IgD-negative memory B cell (primary cell): ENCODE measurements around the gene PARVB. TPM values are rescaled to one million over a fixed set of nuclear protein-coding genes. Genes with fewer than 3 reads are reported as not detected.
A peak's percentile ranks its signal among the peaks of the same experiment; 100 is the strongest.

ENCODE experiments used
- H3K27ac Mint-ChIP-seq, 3 donors: one replicate each; pipeline ENCODE4 v1.8.0; 2020 to 2022; ENCODE audit warnings: mild to moderate bottlenecking in 3 of 3, mixed read lengths in 3 of 3, moderate library complexity in 1 of 3
- H3K27me3 Mint-ChIP-seq: one replicate; pipeline ENCODE4 v1.8.0; 2021; ENCODE audit warnings: mixed read lengths
- H3K36me3 Mint-ChIP-seq: one replicate; pipeline ENCODE4 v1.8.0; 2020; ENCODE audit warnings: mild to moderate bottlenecking, mixed read lengths
- H3K4me1 Mint-ChIP-seq, 3 donors: one replicate each; pipeline ENCODE4 v1.8.0; 2020 to 2022; ENCODE audit warnings: mixed read lengths in 3 of 3, mild to moderate bottlenecking in 1 of 3
- H3K4me3 Mint-ChIP-seq, 4 donors: one replicate each; pipeline ENCODE4 v1.8.0; 2020 to 2022; ENCODE audit warnings: mild to moderate bottlenecking in 4 of 4, mixed read lengths in 4 of 4, moderate library complexity in 3 of 4
- H3K9me3 Mint-ChIP-seq, 3 donors: one replicate each; pipeline ENCODE4 v1.8.0; 2020 to 2021; ENCODE audit warnings: mixed read lengths in 3 of 3, mild to moderate bottlenecking in 1 of 3
- polyA plus RNA-seq: library from polyadenylated mRNA; unstranded; fragments of 300-500 nt; fragmentation: Illumina TruSeq; gene quantifications from one replicate; pipeline ENCODE4 v1.2.3, GENCODE V29; 2021

Gene PARVB
- polyA plus RNA-seq, 1 donor from 2014 or later = 22.8 TPM

DNA sequence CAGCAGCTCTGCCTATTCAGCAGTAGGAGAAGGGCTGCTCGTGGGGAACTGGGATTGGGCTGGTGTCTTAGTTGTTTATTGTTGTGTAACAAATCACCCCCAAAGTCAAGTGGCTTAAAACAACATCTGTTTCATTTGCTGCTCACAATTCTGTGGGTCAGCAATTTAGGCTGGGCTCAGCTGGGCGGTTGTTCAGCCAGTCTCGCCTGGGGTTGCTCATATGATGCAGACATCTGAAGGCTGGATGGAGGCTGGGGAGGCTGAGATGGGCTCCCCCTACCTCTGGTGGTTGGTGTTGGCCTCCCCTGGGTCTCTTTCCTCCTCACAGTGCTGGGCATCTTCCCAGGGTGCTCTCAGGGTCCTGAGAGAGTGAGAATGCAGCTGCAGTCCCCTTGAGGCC lies 113.3 kb downstream of the PARVB start:
- Mint-ChIP-seq H3K9me3 (peaks cover 2 to 6% (median 4%) of the 10 kb centered on the region in 3 donors), H3K36me3 (peaks cover 15% of the 10 kb centered on the region), H3K4me3 (no peak overlapping the region), H3K27ac (peak overlapping the region in 1 of 3 donors; percentile 9), H3K4me1 (peaks cover 0 to 2% (median 0%) of the 10 kb centered on the region in 3 donors), H3K27me3 (no peaks in the 10 kb centered on the region)

- Mint-ChIP-seq H3K27ac (no peak overlapping the region), H3K9me3 (peaks cover 2 to 6% (median 4%) of the 10 kb centered on the region in 3 donors), H3K27me3 (no peaks in the 10 kb centered on the region), H3K36me3 (peaks cover 12% of the 10 kb centered on the region), H3K4me1 (peaks cover 0 to 4% (median 0%) of the 10 kb centered on the region in 3 donors), H3K4me3 (no peak overlapping the region)
Measured at GRCh38 chr22:44139773-44140172, 115.7 kb downstream of the PARVB start.

DNA sequence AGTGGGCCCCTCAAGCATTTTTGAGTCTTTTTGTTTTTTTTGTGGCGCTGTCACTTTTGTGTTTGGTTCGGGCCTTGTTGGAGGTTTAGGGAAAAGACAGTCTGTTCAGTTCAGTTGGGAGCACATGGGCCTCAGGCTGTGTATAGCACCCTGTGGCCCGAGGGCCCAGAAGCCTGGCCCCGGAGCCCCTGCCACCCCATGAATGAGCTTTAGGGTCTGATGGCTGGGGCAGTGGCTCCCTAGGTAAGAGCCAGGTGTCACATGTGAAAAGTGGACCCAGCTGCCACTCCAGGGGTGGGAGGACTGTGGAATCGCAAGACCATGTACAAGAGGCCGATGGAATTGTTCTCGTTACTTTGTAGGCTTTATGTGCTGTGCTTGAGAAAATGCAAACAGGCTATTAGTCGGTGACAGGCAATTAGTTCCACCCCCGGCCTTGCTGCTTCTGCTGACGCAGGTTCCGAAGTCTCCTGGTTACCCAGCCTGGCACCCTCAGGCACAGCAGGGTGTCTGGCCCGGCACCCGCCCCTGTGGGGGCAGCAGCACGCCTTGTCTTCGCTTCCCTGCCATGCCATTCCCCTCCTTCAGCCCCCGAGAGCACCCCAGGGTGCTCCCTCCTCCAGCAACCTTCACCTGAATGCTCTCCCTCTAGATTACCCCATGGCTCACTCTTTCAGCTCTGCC lies 118.5 kb downstream of the PARVB start:
- Mint-ChIP-seq H3K27me3 (no peaks in the 10 kb centered on the region), H3K36me3 (peaks cover 8% of the 10 kb centered on the region), H3K27ac (peak overlapping the region in 1 of 3 donors; percentile 78), H3K4me1 (peaks cover 0 to 2% (median 0%) of the 10 kb centered on the region in 3 donors), H3K9me3 (no peaks in the 10 kb centered on the region), H3K4me3 (no peak overlapping the region)

DNA sequence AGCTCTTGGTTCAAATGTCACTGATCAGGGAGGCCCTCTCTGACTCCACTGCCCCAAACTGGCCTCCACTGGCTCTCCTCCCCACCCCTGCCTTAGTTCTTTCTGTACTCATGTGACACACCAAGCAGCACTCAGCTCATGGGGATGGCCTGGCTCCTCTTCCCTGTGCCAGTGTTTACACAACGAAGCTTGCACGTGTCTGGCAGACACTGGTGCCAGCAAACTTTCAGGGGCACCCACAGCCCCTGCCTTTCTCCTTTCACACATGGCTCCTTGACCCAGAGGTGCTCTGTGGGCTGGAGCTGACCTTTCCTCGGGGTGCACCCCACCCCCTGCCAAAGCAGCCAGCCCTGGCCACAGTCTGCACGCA lies 119.0 kb downstream of the PARVB start:
- Mint-ChIP-seq H3K4me3 (no peak overlapping the region), H3K9me3 (no peaks in the 10 kb centered on the region), H3K36me3 (peaks cover 4% of the 10 kb centered on the region), H3K27ac (peak overlapping the region in 1 of 3 donors; percentile 78), H3K4me1 (peaks cover 0 to 2% (median 0%) of the 10 kb centered on the region in 3 donors), H3K27me3 (no peaks in the 10 kb centered on the region)

GRCh38 chr22:44143579-44143978 lies 119.5 kb downstream of the PARVB start:
- H3K4me3 Mint-ChIP-seq = no peak overlapping the region
- peaks cover 0 to 2% (median 0%) of the 10 kb centered on the region in 3 donors for H3K4me1 Mint-ChIP-seq
- H3K27me3 Mint-ChIP-seq = no peaks in the 10 kb centered on the region
- H3K9me3 Mint-ChIP-seq = no peaks in the 10 kb centered on the region
- H3K27ac Mint-ChIP-seq = no peak overlapping the region
- peaks cover 4% of the 10 kb centered on the region for H3K36me3 Mint-ChIP-seq

- Mint-ChIP-seq H3K4me1 (peaks cover 0 to 2% (median 0%) of the 10 kb centered on the region in 3 donors), H3K27me3 (no peaks in the 10 kb centered on the region), H3K9me3 (no peaks in the 10 kb centered on the region), H3K36me3 (peaks cover 4% of the 10 kb centered on the region), H3K4me3 (no peak overlapping the region), H3K27ac (no peak overlapping the region)
Measured at GRCh38 chr22:44144046-44144569, 120.0 kb downstream of the PARVB start.

- Mint-ChIP-seq H3K4me3 (no peak overlapping the region), H3K27ac (no peak overlapping the region), H3K4me1 (peaks cover 0 to 2% (median 0%) of the 10 kb centered on the region in 3 donors), H3K36me3 (peaks cover 4% of the 10 kb centered on the region), H3K27me3 (no peaks in the 10 kb centered on the region), H3K9me3 (no peaks in the 10 kb centered on the region)
Measured at GRCh38 chr22:44145544-44145943, 121.4 kb downstream of the PARVB start.

GRCh38 chr22:44146088-44146861 lies 122.2 kb downstream of the PARVB start:
- peaks cover 0 to 2% (median 0%) of the 10 kb centered on the region in 3 donors for H3K4me1 Mint-ChIP-seq
- peaks cover 4% of the 10 kb centered on the region for H3K36me3 Mint-ChIP-seq
- peak overlapping the region in 1 of 3 donors; percentile 60 for H3K27ac Mint-ChIP-seq
- H3K9me3 Mint-ChIP-seq = no peaks in the 10 kb centered on the region
- no peak overlapping the region for H3K4me3 Mint-ChIP-seq
- H3K27me3 Mint-ChIP-seq = no peaks in the 10 kb centered on the region

DNA sequence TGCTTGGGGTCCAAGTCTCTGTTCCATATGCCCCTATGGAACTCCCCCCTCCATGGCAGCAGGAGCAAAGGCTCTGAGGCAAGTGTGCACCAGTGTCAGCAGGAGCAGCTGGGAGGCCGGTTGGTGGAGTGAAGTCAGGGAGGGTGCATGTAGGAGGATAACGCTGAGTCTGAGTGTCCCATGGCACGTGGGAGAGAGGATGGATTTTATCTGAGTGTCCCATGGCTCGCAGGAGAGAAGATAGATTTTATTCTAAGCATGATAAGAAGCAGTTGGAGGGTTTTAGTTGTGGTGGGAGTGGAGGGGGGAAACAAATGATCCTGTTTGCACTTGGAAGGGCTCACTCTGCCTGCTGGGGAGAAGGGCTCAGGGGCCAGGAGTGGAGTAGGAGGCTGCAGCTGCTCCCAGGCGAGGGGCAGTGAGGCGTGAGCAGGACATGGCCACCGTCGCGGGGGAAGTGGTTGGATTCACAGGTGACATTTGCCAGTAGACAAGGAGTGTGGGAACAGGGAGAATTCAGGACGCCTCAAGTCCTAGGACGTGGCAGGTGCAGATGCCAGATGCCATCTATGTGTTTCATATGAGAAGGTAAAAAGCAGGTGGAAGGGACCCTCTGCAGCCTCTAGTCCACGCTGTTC lies 123.0 kb downstream of the PARVB start:
- Mint-ChIP-seq H3K9me3 (no peaks in the 10 kb centered on the region), H3K36me3 (peaks cover 4% of the 10 kb centered on the region), H3K4me3 (no peak overlapping the region), H3K27me3 (no peaks in the 10 kb centered on the region), H3K27ac (no peak overlapping the region), H3K4me1 (peaks cover 0 to 2% (median 0%) of the 10 kb centered on the region in 3 donors)

GRCh38 chr22:44147821-44148574 lies 123.9 kb downstream of the PARVB start:
- Mint-ChIP-seq H3K4me3 (no peak overlapping the region), H3K9me3 (no peaks in the 10 kb centered on the region), H3K4me1 (peaks cover 0 to under 1% (median 0%) of the 10 kb centered on the region in 3 donors), H3K27me3 (no peaks in the 10 kb centered on the region), H3K27ac (peak overlapping the region in 1 of 3 donors; percentile 31), H3K36me3 (peaks cover 7% of the 10 kb centered on the region)

DNA sequence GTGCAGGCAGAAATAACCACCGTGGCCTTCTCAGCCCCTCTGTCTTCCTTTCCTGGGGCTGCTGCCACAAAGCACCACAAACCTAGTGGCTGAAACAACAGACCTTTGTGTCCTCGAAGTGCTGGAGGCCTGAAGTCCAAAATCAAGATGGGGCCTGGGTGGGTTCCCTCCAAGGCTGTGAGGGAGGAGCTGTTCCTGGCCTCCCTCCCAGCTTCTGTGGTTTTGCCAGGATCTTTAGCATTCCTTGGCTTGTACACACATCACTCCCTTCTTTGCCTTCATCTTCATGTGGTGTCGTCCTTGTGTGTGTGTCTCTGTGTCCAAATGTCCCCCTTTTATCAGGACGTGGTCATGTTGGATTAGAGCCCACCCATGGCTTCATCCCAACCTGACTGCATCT lies 127.6 kb downstream of the PARVB start:
- no peak overlapping the region for H3K27ac Mint-ChIP-seq
- no peaks in the 10 kb centered on the region for H3K9me3 Mint-ChIP-seq
- no peaks in the 10 kb centered on the region for H3K27me3 Mint-ChIP-seq
- no peak overlapping the region for H3K4me3 Mint-ChIP-seq
- H3K4me1 Mint-ChIP-seq = no peaks in the 10 kb centered on the region
- H3K36me3 Mint-ChIP-seq = peaks cover 3% of the 10 kb centered on the region

- Mint-ChIP-seq H3K27me3 (no peaks in the 10 kb centered on the region), H3K4me1 (no peaks in the 10 kb centered on the region), H3K9me3 (no peaks in the 10 kb centered on the region), H3K36me3 (peaks cover 6% of the 10 kb centered on the region), H3K4me3 (no peak overlapping the region), H3K27ac (no peak overlapping the region)
Measured at GRCh38 chr22:44153710-44154109, 129.6 kb downstream of the PARVB start.

DNA sequence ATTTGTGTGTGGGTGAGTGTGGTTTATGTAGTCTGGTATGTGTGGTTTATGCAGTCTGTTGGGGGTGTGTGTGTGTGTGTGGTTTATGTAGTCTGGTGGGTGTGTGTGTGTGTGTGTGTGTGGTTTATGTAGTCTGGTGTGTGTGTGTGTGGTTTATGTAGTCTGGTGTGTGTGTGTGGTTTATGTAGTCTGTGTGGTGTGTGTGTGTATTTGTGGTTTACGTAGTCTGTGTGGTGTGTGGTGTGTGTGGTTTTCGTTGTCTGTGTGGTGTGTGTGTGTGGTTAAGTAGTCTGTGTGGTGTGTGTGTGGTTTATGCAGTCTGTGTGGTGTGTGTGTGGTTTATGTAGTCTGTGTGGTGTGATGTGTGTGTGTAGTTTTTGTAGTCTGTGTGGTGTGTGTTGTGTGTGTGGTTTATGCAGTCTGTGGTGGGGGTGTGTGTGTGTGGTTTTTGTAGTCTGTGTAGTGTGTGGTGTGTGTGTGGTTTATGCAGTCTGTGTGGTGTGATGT lies 130.4 kb downstream of the PARVB start:
- no peaks in the 10 kb centered on the region for H3K9me3 Mint-ChIP-seq
- no peaks in the 10 kb centered on the region for H3K27me3 Mint-ChIP-seq
- H3K27ac Mint-ChIP-seq = no peak overlapping the region
- peaks cover 6% of the 10 kb centered on the region for H3K36me3 Mint-ChIP-seq
- no peaks in the 10 kb centered on the region for H3K4me1 Mint-ChIP-seq
- no peak overlapping the region for H3K4me3 Mint-ChIP-seq

GRCh38 chr22:44155115-44155514 lies 131.0 kb downstream of the PARVB start:
- Mint-ChIP-seq H3K36me3 (peaks cover 6% of the 10 kb centered on the region), H3K27ac (no peak overlapping the region), H3K4me1 (no peaks in the 10 kb centered on the region), H3K9me3 (no peaks in the 10 kb centered on the region), H3K27me3 (no peaks in the 10 kb centered on the region), H3K4me3 (no peak overlapping the region)
